GM12878 (cell line): ENCODE data around the gene RALGDS. TPM values are rescaled to one million over a fixed set of nuclear protein-coding genes. Genes with fewer than 3 reads are reported as not detected.

ENCODE experiments used
- ATAC-seq: fragments of 200-7000 bp; cut with Tn5 transposase; 3 replicates; pipeline ENCODE4 v1.9.1; 2020; ENCODE audit warnings: mild to moderate bottlenecking, moderate library complexity
- BruUV-seq: library from RNA; stranded (reverse); fragments of 400-500 nt; replicated peaks from 2 replicates; lab custom pipeline; 2021; lab: Mats Ljungman, UMichigan
- CTCF ChIA-PET: fragments of 300-600 bp; sonication (Branson Sonifier 250); formaldehyde crosslinking; extraction: SDS; loops from one replicate; lab custom pipeline; 2021; ENCODE audit warnings: inconsistent platforms; lab: Yijun Ruan, JAX
- POLR2A ChIA-PET: fragments of 350-600 bp; formaldehyde crosslinking; extraction: SDS; loops from one replicate; lab custom pipeline; 2021; ENCODE audit warnings: inconsistent platforms; lab: Charles Lee
- RAD21 ChIA-PET: fragments of 300-600 bp; sonication (Branson Sonifier 250); formaldehyde crosslinking; loops from one replicate; lab custom pipeline; 2023; ENCODE audit warnings: antibody characterized with exemption; ENCODE audit not compliant: unreplicated experiment; lab: Charles Lee
- SMC1A ChIA-PET: fragments of 300-600 bp; sonication (Branson Sonifier 250); formaldehyde crosslinking; loops from one replicate; lab custom pipeline; 2023; ENCODE audit not compliant: unreplicated experiment, uncharacterized antibody; lab: Charles Lee
- DNase-seq: peaks from one replicate; pipeline ENCODE4 v3.0.0-alpha.2; 2011; ENCODE audit warnings: low read depth, low spot score
- FAIRE-seq: peaks from 3 replicates; lab custom pipeline; 2011; peaks lifted over from hg19 to GRCh38; lab: Jason Lieb, UNC
- H2AFZ ChIP-seq: 2 replicates; pipeline ENCODE4 v1.6.0; 2011; ENCODE audit warnings: low read depth, low read length, control low read depth; ENCODE audit not compliant: control insufficient read depth
- H3K27ac ChIP-seq: 2 replicates; pipeline ENCODE4 v1.5.1; 2011; ENCODE audit warnings: control low read depth; ENCODE audit not compliant: control insufficient read depth, insufficient read depth
- H3K27me3 ChIP-seq, 2 experiments: replicated peaks in 1 of 2; 2 replicates each; pipeline versions ENCODE4 v1.6.0 to v1.6.1; 2011; ENCODE audit warnings: low read length in 1 of 2; ENCODE audit not compliant: control insufficient read depth in 2 of 2, insufficient read depth in 2 of 2
- H3K36me3 ChIP-seq, 2 experiments: 2 replicates each; pipeline ENCODE4 v1.5.1; 2011; ENCODE audit warnings: low read length in 1 of 2; ENCODE audit not compliant: control insufficient read depth in 2 of 2, insufficient read depth in 2 of 2
- H3K4me1 ChIP-seq: 2 replicates; pipeline ENCODE4 v1.6.1; 2011; ENCODE audit warnings: mild to moderate bottlenecking, low read length, moderate library complexity, mixed read lengths; ENCODE audit not compliant: control insufficient read depth, insufficient read depth
- H3K4me2 ChIP-seq: 2 replicates; pipeline ENCODE4 v1.6.0; 2011; ENCODE audit warnings: control low read depth; ENCODE audit not compliant: control insufficient read depth, insufficient read depth
- H3K4me3 ChIP-seq: fragments of 200-600 bp; sonication (generic); 2 replicates; pipeline ENCODE4 v1.5.1; 2016
- H3K79me2 ChIP-seq: 2 replicates; pipeline ENCODE4 v1.6.0; 2011; ENCODE audit warnings: low read length; ENCODE audit not compliant: control insufficient read depth, insufficient read depth
- H3K9ac ChIP-seq: 2 replicates; pipeline ENCODE4 v1.8.0; 2011; ENCODE audit warnings: low read length, control low read depth, mixed read lengths; ENCODE audit not compliant: control insufficient read depth, insufficient read depth
- H3K9me3 ChIP-seq: replicated peaks from 3 replicates; pipeline ENCODE4 v1.5.1; 2011; ENCODE audit warnings: mild to moderate bottlenecking, low read length; ENCODE audit not compliant: control insufficient read depth, insufficient read depth
- H4K20me1 ChIP-seq: 2 replicates; pipeline ENCODE4 v1.6.0; 2011; ENCODE audit not compliant: control insufficient read depth, insufficient read depth
- BHLHE40 ChIP-seq, 2 experiments: fragments of 450-650 bp in 1 of 2; IDR thresholded peaks; 2 replicates each; pipeline ENCODE4 v1.6.1; 2011 to 2017; ENCODE audit warnings: low read depth in 2 of 2, borderline replicate concordance in 1 of 2, improper control_type of control experiment in 1 of 2, low read length in 1 of 2, mild to moderate bottlenecking in 1 of 2
- MAX ChIP-seq: IDR thresholded peaks from 2 replicates; pipeline ENCODE4 v1.6.1; 2012; ENCODE audit warnings: low read depth, low read length, improper control_type of control experiment
- MEF2B ChIP-seq: fragments of 450-650 bp; IDR thresholded peaks from 2 replicates; pipeline ENCODE4 v1.6.1; 2018; ENCODE audit warnings: mild to moderate bottlenecking, moderate library complexity; ENCODE audit not compliant: partially characterized antibody, poor library complexity, severe bottlenecking
- NR2C1 ChIP-seq: fragments of 450-650 bp; IDR thresholded peaks from 2 replicates; pipeline ENCODE4 v1.6.1; 2017; ENCODE audit warnings: antibody characterized with exemption, mild to moderate bottlenecking, moderate library complexity
- RELB ChIP-seq: fragments of 450-650 bp; IDR thresholded peaks from 2 replicates; pipeline ENCODE4 v1.6.1; 2017; ENCODE audit warnings: low read depth, mild to moderate bottlenecking, moderate library complexity
- RFX5 ChIP-seq: IDR thresholded peaks from 2 replicates; pipeline ENCODE4 v1.6.1; 2011; ENCODE audit warnings: low read depth, low read length, improper control_type of control experiment
- SMARCA5 ChIP-seq: fragments of 450-650 bp; IDR thresholded peaks from 2 replicates; pipeline ENCODE4 v1.6.1; 2017; ENCODE audit warnings: mild to moderate bottlenecking
- SRF ChIP-seq, 2 experiments: IDR thresholded peaks; 2 replicates each; pipeline ENCODE4 v1.6.1; 2011; ENCODE audit warnings: low read depth in 2 of 2, low read length in 2 of 2, mild to moderate bottlenecking in 1 of 2, moderate library complexity in 1 of 2
- USF2 ChIP-seq: IDR thresholded peaks from 2 replicates; pipeline ENCODE4 v1.6.1; 2011; ENCODE audit warnings: low read depth, low read length, improper control_type of control experiment, borderline replicate concordance
- ZNF207 ChIP-seq: fragments of 450-650 bp; IDR thresholded peaks from 2 replicates; pipeline ENCODE4 v1.6.1; 2014; ENCODE audit warnings: antibody characterized with exemption, mild to moderate bottlenecking, borderline replicate concordance
- ZNF24 ChIP-seq: fragments of 450-650 bp; IDR thresholded peaks from 2 replicates; pipeline ENCODE4 v1.6.1; 2017; ENCODE audit warnings: antibody characterized with exemption, mild to moderate bottlenecking
- WGBS: methylation state at CpG from one replicate; pipeline ENCODE4 v1.1.6; 2016; ENCODE audit warnings: low lambda C conversion rate; ENCODE audit not compliant: insufficient replicate concordance, insufficient coverage; ENCODE audit errors: missing lambda C conversion rate; 5-methylcytosine and 5-hydroxymethylcytosine counted together
- in situ Hi-C: fragments of 300-500 bp; cut with MboI; formaldehyde crosslinking; loops from 9 replicates; pipeline ENCODE4 v1.14.3; 2018; ENCODE audit warnings: mixed read lengths
- intact Hi-C: fragments of 100-400 bp; cut with micrococcal nuclease; formaldehyde crosslinking; loops from one replicate; pipeline ENCODE4 v1.14.2; 2022; ENCODE audit not compliant: unreplicated experiment
- polyA plus RNA-seq, 11 experiments: library from polyadenylated mRNA; depleted of rRNA in 4 of 11; unstranded in 6 of 11; stranded (reverse) in 5 of 11; fragments of >200 nt; fragmentation: Nextera tagmentation in 4 of 11; fragmentation: Illumina TruSeq in 1 of 11; extraction: Ambion mirVana in 4 of 11; extraction: Trizol in 1 of 11; gene quantifications; 1 replicate in 1 of 11; 2 replicates in 10 of 11; pipeline versions ENCODE4 v1.2.1 to v1.2.3, GENCODE V29; 2011 to 2016; ENCODE audit warnings: inconsistent platforms in 2 of 11, missing spikeins in 2 of 11, low read depth in 1 of 11
- total RNA-seq, 4 experiments: library from RNA; depleted of rRNA in 3 of 4; stranded (reverse); fragments of >200 nt in 3 of 4; fragmentation: Illumina TruSeq in 1 of 4; extraction: Trizol in 1 of 4; gene quantifications; 2 replicates each; pipeline versions ENCODE4 v1.2.1 to v1.2.3, GENCODE V29; 2013 to 2021

The RALGDS gene
- total and polyA plus RNA-seq, 10 of the 15 experiments (the other 5 are each of a cell fraction or from before 2014, with no cell fraction given) = 1.3 to 48.6 (median 21.2) TPM

- no peak for TF ChIP-seq ZNF207
- TF ChIP-seq SRF (IDR thresholded peaks at IDR 0.05; ENCODE audit: low read depth in 2 of 2, low read length in 2 of 2) = no peak
- no peak for TF ChIP-seq ZNF24
These were observed 6.0 kb downstream of the RALGDS start (continued) for GRCh38 chr9:133114886-133115603.

- no peak overlapping the region for H2AFZ ChIP-seq
- H4K20me1 ChIP-seq = no peaks in the 10 kb centered on the region; the same call in 1 of the 2 replicates
- CTCF ChIA-PET = interaction anchor here (0.8 to 22.5 kb wide), 9 partner anchors 12 to 92 kb away, joined by 3 to 401 read pairs (median 5); no protein-coding TSS in a partner anchor
- SMC1A ChIA-PET = interaction anchor here (1.0 to 3.9 kb wide), 9 partner anchors 11 to 96 kb away, joined by 3 to 44 read pairs (median 4); no protein-coding TSS in a partner anchor
- WGBS = 55% methylated on average over 20 of the region's 20 CpGs
- peak; percentile 35 for ATAC-seq
- H3K4me3 ChIP-seq = 0 out of 2 replicates have a peak overlapping the region, but pooled peaks have one; percentile 8
- no peaks in the 10 kb centered on the region for H3K9me3 ChIP-seq
- BruUV-seq = no TSS peak
- peaks cover 60% of the 10 kb centered on the region for H3K79me2 ChIP-seq
- peak overlapping the region; percentile 73 for H3K9ac ChIP-seq
- in situ Hi-C loops = no loop called here
- H3K4me2 ChIP-seq = peak overlapping the region; percentile 87
- H3K27ac ChIP-seq = peak overlapping the region; percentile 88
- no peak for DNase-seq
- peaks cover 59% of the 10 kb centered on the region for H3K4me1 ChIP-seq
- RAD21 ChIA-PET = interaction anchor here (0.9 to 14.4 kb wide), 5 partner anchors 11 to 84 kb away, joined by 3 to 219 read pairs (median 4); partner anchors contain the start of gene GTF3C5
- intact Hi-C loops = loop anchor here (2.0 kb wide), 1 partner anchor 31 kb away; no protein-coding TSS in a partner anchor
- H3K27me3 ChIP-seq = no peaks in the 10 kb centered on the region
- peaks cover 6 to 9% of the 10 kb centered on the region in 2 experiments; a peak in 3 of 4 replicates for H3K36me3 ChIP-seq
- no peak for FAIRE-seq
- POLR2A ChIA-PET = interaction anchor here (0.6 to 7.3 kb wide), 8 partner anchors 17 to 911 kb away, joined by 3 to 66 read pairs (median 18); partner anchors contain the start of genes BRD3OS and GTF3C5
- TF ChIP-seq RFX5 = no peak
- peak; percentile 76; the same call in 1 of the 2 replicates for TF ChIP-seq SMARCA5
- TF ChIP-seq MAX = peak; percentile 51; the same call in 1 of the 2 replicates
- peak; percentile 26; the same call in 1 of the 2 replicates for TF ChIP-seq RELB
- TF ChIP-seq BHLHE40 (IDR thresholded peaks at IDR 0.05; ENCODE audit: borderline replicate concordance in 1 of 2, low read depth in 2 of 2, low read length in 1 of 2) = peak in 1 of 2 experiments; percentile 65; a peak in 2 of 4 replicates
- TF ChIP-seq NR2C1 = no peak
- peak; percentile 1; the same call in 1 of the 2 replicates for TF ChIP-seq USF2
- TF ChIP-seq MEF2B = peak; percentile 86
These were observed 6.8 kb downstream of the RALGDS start for GRCh38 chr9:133113949-133114885.
